GM11168 (cell line): ENCODE results near the gene ANXA10.
"Not testable (repeated sequence)": the region's sequence is repeated elsewhere in the genome, so short reads cannot be mapped to it uniquely, and the experiment has no call there.

Source experiments
- in situ Hi-C: fragments of 300-500 bp; cut with MboI; formaldehyde crosslinking; loops from one replicate; pipeline ENCODE4 v1.12.0; 2022; ENCODE audit warnings: low sequenced_read_pairs; ENCODE audit not compliant: unreplicated experiment

The ANXA10 gene

GRCh38 chr4:168213511-168213910, 121.2 kb downstream of the ANXA10 start:
- in situ Hi-C loops: not testable (repeated sequence)

GRCh38 chr4:168218645-168219044, 126.3 kb downstream of the ANXA10 start:
- in situ Hi-C loops: no loop called here

GRCh38 chr4:168220893-168221292, 128.6 kb downstream of the ANXA10 start:
- in situ Hi-C loops: no loop called here

- in situ Hi-C loops: no loop called here
These were observed 129.0 kb downstream of the ANXA10 start for GRCh38 chr4:168221301-168221700.
